Measurements from ENCODE around the gene ATP6V0D1.
"Not testable (repeated sequence)": the region's sequence is repeated elsewhere in the genome, so short reads cannot be mapped to it uniquely, and the experiment has no call there.

ATP6V0D1 gene

GRCh38 chr16:67499106-67499505 is 18.1 kb upstream of the ATP6V0D1 start:
- no peak for DNase-seq

GRCh38 chr16:67490335-67491096 is 9.6 kb upstream of the ATP6V0D1 start:
- no peak for DNase-seq

GRCh38 chr16:67489401-67490083 is 8.6 kb upstream of the ATP6V0D1 start:
- DNase-seq: no peak

- not testable (repeated sequence) for DNase-seq
Observed at GRCh38 chr16:67487561-67487960, 6.6 kb upstream of the ATP6V0D1 start.

GRCh38 chr16:67486805-67487204 is 5.8 kb upstream of the ATP6V0D1 start:
- DNase-seq: no peak

GRCh38 chr16:67483731-67484525 is 3.0 kb upstream of the ATP6V0D1 start:
- DNase-seq: no peak

GRCh38 chr16:67483150-67483549 is 2.2 kb upstream of the ATP6V0D1 start, which contains the start of gene AGRP:
TSS of gene AGRP (minus strand) at chr16:67483547. CDS start at chr16:67483398, 149 bp downstream.
- no peak for DNase-seq

GRCh38 chr16:67482233-67482924 is 1.4 kb upstream of the ATP6V0D1 start:
- no peak for DNase-seq

GRCh38 chr16:67481561-67482232 is 740 bp upstream of the ATP6V0D1 start:
- no peak for DNase-seq

GRCh38 chr16:67477960-67478554 is 2.9 kb downstream of the ATP6V0D1 start:
- no peak for DNase-seq

GRCh38 chr16:67474551-67475455 is 6.2 kb downstream of the ATP6V0D1 start:
- DNase-seq: no peak

GRCh38 chr16:67471758-67472384 is 9.1 kb downstream of the ATP6V0D1 start:
- no peak for DNase-seq

GRCh38 chr16:67470359-67470758 is 10.6 kb downstream of the ATP6V0D1 start:
- no peak for DNase-seq

GRCh38 chr16:67468731-67469130 is 12.2 kb downstream of the ATP6V0D1 start:
- no peak for DNase-seq

- DNase-seq: no peak
Observed at GRCh38 chr16:67466581-67466980, 14.4 kb downstream of the ATP6V0D1 start.

GRCh38 chr16:67464565-67464964 is 16.4 kb downstream of the ATP6V0D1 start:
- DNase-seq: no peak

GRCh38 chr16:67463691-67464090 is 17.3 kb downstream of the ATP6V0D1 start:
- no peak for DNase-seq

- no peak for DNase-seq
Observed at GRCh38 chr16:67463059-67463458, 17.9 kb downstream of the ATP6V0D1 start.

- no peak for DNase-seq
Observed at GRCh38 chr16:67462279-67462655, 18.7 kb downstream of the ATP6V0D1 start.

- no peak for DNase-seq
Observed at GRCh38 chr16:67461600-67462278, 19.2 kb downstream of the ATP6V0D1 start.

Measured in kidney glomerular epithelial cell (primary cell).